ENCODE results near the gene TRABD2B.
A peak's percentile ranks its signal among the peaks of the same experiment; 100 is the strongest.

Gene TRABD2B

DNA sequence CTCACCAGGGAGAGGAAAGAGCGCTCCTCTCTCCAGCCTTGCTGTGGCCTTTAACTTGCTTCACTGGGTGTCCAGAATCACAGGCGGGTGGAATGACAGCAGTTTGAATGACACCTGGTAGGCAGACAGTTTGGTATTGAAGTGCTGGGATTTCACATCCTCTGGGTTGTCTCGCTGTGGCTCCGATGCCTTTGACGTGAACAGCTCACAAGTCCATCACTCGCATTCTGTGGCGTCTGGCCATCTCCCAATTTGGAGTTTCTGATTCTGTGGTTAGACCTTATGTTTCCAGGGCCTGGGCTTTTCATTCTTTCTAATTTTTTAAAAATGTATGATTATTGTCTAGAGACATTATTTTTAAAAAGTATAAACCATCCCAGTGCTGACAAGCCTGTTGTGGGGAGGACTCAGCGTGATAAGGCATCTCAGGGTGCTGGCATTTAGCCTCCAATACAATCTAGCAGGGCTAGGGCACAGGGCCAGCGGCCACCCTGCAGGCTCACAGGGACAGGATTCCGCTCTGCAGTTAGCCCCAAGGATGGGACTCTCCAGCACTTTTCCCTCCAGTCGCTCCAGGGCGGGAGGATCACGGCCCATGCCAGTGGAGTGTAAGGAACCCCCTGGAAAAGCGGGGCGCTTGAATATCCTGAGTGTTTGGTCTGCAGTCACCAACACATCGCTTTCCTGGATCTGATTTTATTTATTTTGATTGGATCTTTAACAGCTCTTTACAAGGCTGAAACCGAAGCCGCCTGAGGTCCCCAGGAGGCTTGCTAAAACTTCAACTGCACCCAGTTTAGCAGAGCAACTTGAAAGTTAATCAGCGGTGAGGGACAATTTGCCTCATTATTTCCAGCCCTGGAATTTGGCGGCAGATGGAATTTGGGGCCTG lies 178.3 kb downstream of the TRABD2B start:
- DNase-seq, result no peak

GRCh38 chr1:47817861-47818260 lies 179.3 kb downstream of the TRABD2B start:
- DNase-seq, result no peak

- no peak for DNase-seq
These were observed 180.7 kb downstream of the TRABD2B start for GRCh38 chr1:47816325-47817071.

GRCh38 chr1:47814612-47815395 lies 182.4 kb downstream of the TRABD2B start:
- DNase-seq, result no peak

DNA sequence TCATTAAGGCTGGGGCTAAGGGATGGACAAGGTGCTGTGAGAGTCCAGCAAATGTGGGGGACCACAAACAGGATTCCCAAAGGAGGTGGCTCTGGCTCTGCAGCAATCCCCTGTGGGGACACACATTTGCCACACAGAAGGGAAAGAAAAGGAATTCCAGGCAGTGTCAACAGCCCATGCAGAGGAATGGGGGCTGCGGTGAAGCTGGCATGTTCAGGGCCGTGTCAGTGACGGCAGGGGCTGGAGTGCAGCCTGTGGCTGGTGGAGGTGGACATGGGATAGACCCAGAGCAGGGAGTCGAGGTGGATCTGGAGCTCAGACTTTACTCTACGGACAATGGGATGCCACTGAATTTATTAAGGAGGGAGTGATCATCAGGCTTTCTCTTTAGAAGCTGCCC lies 183.2 kb downstream of the TRABD2B start:
- DNase-seq, result no peak

GRCh38 chr1:47812904-47813514 lies 184.2 kb downstream of the TRABD2B start:
- DNase-seq, result peak; percentile 37

- no peak for DNase-seq
These were observed 186.1 kb downstream of the TRABD2B start for GRCh38 chr1:47810964-47811682.

GRCh38 chr1:47809301-47810084 lies 187.7 kb downstream of the TRABD2B start:
- DNase-seq, result peak; percentile 72

DNA sequence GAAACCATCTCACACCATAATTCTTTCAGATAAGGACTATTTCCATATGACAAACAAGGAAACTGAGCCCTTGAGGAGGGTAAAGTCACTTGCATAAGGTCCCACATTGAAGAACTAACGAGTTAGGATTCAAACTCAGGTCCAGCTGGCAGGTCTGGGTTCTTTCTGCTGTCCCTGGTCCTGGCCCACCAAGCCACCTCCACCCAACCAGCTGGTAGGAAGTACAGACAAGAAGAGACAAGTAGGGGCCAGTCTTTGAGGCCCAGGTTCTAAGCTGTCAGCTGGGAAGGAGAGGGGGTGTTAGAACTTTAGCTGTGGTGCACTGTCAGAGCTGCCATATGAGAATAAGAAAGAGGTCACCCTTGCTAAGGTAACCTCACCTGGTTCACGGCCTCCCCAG lies 188.6 kb downstream of the TRABD2B start:
- DNase-seq, result no peak

GRCh38 chr1:47805921-47806361 lies 191.2 kb downstream of the TRABD2B start:
- DNase-seq, result peak; percentile 46

DNA sequence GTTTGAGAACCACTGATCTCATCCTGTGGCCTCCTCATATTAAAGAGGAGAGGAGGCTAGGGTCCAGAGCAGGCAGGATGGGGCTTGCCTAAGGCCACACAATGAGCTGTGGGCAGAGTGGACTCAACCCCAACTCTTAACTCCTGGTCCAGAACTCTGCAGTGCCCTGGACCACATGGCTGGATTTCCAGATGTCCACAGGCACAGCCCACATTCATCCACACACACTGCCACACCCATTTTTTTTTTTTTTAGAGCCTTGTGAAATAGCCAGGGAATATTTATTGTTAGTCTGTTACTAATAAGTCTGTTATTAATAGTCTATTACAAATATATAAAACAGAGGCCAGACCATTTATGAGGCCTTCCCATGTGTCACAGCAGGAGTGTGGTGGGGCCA lies 192.2 kb downstream of the TRABD2B start:
- DNase-seq, result no peak

- no peak for DNase-seq
These were observed 193.2 kb downstream of the TRABD2B start for GRCh38 chr1:47803815-47804501.

- no peak for DNase-seq
These were observed 199.6 kb downstream of the TRABD2B start for GRCh38 chr1:47797575-47797974.

- no peak for DNase-seq
These were observed 200.6 kb downstream of the TRABD2B start for GRCh38 chr1:47796626-47797025.

DNA sequence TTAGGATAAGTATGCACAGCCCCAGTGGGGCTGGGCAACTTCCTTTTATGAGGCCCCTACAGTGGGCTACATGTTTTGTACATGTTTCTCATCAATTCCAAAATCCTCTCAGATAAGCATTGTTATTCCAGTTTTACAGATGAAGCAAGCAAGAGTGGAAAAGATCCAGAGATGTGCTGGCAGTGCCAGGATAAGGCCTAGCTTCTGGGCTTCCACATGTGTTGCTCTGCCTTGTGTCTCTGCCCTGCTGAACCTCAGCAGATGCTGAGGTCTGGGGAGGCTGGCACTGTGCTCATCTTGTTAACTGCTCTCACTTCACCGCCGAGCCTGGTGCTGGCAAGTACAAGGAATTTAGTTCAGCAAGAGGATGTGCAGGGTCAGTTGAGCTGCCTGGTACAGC lies 202.1 kb downstream of the TRABD2B start:
- no peak for DNase-seq

DNA sequence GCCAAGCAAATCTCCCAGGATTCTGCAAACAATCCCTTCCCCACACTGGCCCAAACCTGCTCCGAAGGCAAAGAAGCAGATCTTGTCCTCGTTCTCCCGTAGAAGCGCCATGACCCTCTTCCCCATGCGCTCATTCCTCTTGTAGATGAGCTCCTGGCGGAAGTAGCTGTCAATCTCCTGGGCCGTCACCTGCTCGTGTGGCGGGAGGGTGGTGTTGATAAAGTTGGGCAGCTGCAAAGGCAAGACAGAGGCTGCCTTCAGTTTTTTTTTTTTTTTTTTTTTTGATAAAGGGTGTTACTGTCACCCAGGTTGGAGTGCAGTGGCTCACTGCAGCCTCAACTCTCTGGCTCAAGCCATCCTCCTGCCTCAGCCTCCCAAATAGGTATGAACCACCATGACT lies 202.7 kb downstream of the TRABD2B start:
- DNase-seq, result no peak

DNA sequence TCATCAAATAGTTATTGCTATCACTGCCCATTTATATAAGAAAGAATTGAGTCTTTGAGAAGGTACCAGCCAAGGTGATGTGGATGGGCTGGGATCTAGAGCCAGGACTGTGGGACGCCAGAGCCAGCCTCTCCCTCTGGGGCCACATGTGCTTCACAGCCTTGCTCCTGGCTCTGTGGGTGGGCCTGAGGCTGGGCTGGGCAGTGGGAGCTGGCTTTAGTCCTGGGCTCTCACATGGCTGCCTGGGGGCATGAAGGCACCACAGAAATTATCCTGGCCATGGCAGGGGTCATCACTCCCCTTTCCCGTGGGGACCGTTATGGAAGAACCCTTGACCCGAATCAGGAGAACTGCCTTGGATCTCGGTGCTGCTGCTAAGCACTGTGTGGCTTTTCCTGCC lies 203.1 kb downstream of the TRABD2B start:
- no peak for DNase-seq

DNA sequence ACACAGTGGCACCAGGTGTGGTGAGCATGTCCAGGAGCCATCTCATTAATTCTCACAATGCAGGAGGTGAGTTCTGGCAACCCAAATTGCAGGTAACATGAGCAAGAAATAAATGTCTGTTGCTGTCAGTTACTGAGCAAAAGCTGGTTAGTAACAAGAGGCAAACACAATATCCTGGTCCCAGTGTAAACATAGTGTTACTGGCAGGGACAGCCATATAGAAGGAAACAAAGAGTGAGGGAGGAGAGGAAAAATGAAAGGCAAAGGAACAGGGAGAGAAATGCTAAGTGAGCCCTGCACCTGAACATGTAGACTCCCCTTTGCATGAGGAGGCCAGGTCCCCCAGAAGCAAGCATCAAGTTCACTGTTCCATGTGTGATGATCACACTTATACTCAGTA lies 203.6 kb downstream of the TRABD2B start:
- DNase-seq, result no peak

DNA sequence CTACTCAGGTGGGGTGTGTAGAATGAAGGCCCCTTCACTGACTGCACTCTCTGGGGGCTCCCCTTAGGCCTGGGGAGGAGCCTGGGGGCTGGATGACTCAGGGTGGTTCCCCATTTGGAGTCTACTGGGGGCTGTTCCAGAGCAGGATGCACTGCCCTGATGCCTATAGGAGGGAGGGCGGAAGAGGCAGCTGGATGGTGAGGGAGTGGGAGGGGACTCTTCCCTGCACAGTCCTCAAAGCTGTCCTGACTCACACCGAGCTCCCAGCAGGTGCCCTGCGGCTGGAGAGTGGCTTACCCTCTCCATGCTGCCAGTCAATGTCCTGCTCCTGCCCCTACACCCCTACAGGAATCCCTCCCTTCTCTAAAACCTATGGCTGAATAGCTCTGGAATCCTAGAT lies 204.4 kb downstream of the TRABD2B start:
- no peak for DNase-seq

DNA sequence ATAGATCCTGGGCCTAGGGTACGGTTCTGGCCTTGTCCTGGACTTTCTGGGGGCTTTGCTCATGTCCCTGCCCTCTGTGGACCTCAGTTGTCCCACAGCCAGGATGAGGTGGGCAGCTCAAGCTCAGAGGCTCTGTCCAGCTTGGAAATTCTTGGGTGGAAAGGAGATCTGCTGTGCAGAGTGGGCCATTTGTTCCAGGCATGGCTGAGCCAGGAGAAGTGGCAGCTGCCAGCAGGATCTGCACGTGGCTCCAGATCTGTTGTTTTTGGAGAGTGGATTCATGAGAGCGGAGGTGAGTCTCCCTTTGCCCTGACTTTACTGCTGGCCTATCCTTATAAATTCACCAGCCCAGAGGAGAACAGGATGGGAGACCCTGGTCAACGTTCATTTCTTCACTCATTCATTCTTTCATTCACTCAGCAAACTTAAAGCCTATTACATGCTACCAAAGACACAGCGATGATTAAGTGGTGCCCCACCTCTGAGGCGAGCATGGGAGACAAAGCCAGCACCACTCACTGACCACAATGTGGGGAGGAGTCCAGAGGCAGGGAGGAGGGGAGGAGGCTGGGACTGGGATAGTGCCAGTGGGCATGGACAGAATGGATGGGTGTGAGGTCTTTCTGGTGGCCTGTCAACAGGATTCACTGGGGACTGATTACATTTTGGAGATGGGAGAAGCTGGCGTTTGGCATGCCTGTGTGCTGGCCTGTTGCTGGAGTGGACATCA lies 205.1 kb downstream of the TRABD2B start:
- no peak for DNase-seq
